Hepatocyte (in vitro differentiated cells): ENCODE results near the gene MAGI2.

Source experiments
- CTCF ChIP-seq: fragments of 200-600 bp; sonication (generic); IDR thresholded peaks from 2 replicates; pipeline ENCODE4 v1.5.1; 2016; ENCODE audit warnings: antibody characterized with exemption, mild to moderate bottlenecking; ENCODE audit not compliant: poor library complexity
- EZH2 ChIP-seq: fragments of 200-600 bp; sonication (generic); IDR thresholded peaks from 2 replicates; pipeline ENCODE4 v1.6.1; 2016; ENCODE audit warnings: antibody characterized with exemption, mild to moderate bottlenecking, borderline replicate concordance
- EZH2phosphoT487 ChIP-seq: fragments of 200-600 bp; sonication (generic); IDR thresholded peaks from one replicate; pipeline ENCODE4 v1.6.1; 2018; ENCODE audit warnings: antibody characterized with exemption, mild to moderate bottlenecking, low read depth, moderate library complexity; ENCODE audit not compliant: unreplicated experiment, severe bottlenecking

- TF ChIP-seq CTCF (no peak), EZH2 (no peak), EZH2phosphoT487 (no peak)
Measured at GRCh38 chr7:78191475-78192079, 1261.9 kb downstream of the MAGI2 start.
